ENCODE data around the gene SHTN1.

SHTN1 gene

GRCh38 chr10:116984202-116984990 lies 20.6 kb downstream of the SHTN1 start:
- no peak for DNase-seq (ENCODE audit: low spot score)

GRCh38 chr10:116980041-116980440 lies 24.9 kb downstream of the SHTN1 start:
- no peak for DNase-seq (ENCODE audit: low spot score)

GRCh38 chr10:116978901-116979300 lies 26.1 kb downstream of the SHTN1 start:
- DNase-seq (ENCODE audit: low spot score): no peak

GRCh38 chr10:116974456-116975005 lies 30.5 kb downstream of the SHTN1 start:
- no peak for DNase-seq (ENCODE audit: low spot score)

DNA sequence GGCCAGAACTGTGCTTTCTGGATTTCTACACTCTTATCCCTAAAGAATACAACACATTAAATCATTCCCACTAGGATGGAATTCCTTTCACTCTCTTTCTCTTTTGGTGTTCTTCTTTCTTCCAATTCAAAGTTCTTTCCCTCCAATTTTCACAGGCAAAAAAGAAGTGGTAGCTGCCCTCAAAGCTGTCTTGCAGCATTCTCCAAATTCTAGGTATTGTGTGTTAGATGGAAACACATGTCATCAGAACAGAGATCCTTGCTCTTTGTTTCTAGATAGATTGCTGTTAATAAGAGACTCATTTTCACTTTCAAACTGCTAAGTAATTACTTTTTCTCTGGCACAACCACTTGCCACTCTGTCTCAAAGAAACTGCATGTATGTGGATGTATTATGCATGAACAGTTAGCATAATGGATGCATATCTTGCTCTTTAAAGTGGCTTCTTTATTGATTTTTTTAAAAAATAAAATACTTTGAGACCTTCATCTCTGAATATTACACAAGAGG lies 31.0 kb downstream of the SHTN1 start:
- DNase-seq (ENCODE audit: low spot score): no peak

DNA sequence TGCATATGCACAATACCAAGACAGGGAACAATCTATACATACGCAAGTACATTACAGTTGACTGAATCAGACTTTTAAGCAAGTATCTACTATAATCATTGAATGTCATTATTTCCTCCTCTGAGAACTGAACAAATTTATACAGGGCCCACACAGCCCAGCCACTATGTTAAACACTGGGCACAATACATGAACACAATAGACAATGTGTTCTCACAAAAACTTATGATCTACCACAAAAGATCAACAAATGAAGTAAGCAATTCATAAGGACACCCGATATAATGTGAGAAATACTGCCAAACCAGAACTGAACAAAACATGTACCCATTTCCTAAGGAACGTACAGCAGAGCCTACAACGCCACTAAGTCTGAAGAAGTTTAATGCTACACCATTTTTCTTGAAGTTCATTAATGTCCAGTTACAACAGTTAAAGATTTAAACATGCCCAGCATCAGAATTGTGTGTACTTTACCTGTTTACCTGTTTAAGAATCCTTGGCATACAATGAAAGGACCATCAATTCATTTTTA lies 31.5 kb downstream of the SHTN1 start:
- DNase-seq (ENCODE audit: low spot score): no peak

- DNase-seq (ENCODE audit: low spot score): no peak
Measured at GRCh38 chr10:116972131-116972530, 32.9 kb downstream of the SHTN1 start.

- DNase-seq (ENCODE audit: low spot score): no peak
Measured at GRCh38 chr10:116970050-116970449, 34.9 kb downstream of the SHTN1 start.

DNA sequence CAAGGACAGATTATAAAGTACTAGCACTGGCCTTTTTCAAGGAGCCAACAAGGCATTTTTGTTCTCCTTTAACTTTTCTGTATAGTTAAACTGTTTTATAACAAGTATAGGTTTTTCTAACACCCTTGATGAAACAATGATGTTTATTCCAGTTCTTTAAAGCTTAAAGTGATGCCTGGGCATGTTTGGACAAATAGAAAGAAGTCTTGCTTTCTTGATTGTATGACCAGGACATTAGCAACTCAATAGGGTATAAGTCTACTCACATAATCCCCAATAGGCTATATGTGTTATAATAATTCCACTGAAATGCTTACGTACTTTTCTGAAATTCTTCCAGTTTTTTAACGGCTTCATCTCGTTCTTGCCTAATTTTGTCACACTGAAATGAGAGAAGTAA lies 36.7 kb downstream of the SHTN1 start:
- DNase-seq (ENCODE audit: low spot score): no peak

DNA sequence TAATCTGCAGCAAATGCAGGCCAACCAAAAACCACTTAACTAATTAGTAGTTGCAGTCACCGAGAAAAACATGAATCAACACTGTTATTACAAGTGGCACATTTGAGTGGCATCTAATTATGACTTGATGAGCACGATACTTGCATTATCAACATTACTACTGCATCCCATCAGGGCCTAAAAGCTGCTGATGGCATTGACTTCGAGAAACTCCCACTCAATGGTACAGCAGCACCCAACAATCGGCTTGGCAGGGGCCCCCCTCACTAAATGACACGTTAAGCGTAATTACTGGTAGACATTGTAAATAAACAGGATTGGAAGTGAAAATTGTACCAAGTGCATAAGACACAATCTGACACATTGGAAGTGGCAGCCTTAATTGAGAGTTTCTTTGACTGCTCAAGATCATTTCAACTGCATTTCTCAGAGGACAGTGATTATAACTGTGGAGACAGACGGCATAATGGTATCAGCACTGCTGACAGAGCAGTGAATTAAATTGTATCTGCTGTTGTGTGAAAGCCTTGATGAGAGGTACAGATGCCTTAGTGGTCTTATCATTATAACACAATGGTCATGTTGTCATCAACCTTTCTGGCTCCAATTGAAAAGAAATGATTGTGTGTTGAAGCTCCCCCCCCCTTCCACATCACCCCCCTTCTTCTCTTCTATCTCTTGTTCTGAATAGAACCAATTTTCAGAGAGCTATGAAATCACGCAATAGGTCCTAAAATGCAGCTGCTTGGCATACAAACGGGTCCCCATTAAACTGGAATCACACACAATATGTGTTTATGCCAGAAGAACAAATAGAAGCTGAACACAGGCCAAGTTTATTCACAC lies 43.4 kb downstream of the SHTN1 start:
- no peak for DNase-seq (ENCODE audit: low spot score)

GRCh38 chr10:116960066-116960776 lies 44.8 kb downstream of the SHTN1 start:
- DNase-seq (ENCODE audit: low spot score): no peak

GRCh38 chr10:116952729-116953128 lies 52.3 kb downstream of the SHTN1 start:
- no peak for DNase-seq (ENCODE audit: low spot score)

GRCh38 chr10:116948530-116948870 lies 56.5 kb downstream of the SHTN1 start:
- DNase-seq (ENCODE audit: low spot score): no peak

DNA sequence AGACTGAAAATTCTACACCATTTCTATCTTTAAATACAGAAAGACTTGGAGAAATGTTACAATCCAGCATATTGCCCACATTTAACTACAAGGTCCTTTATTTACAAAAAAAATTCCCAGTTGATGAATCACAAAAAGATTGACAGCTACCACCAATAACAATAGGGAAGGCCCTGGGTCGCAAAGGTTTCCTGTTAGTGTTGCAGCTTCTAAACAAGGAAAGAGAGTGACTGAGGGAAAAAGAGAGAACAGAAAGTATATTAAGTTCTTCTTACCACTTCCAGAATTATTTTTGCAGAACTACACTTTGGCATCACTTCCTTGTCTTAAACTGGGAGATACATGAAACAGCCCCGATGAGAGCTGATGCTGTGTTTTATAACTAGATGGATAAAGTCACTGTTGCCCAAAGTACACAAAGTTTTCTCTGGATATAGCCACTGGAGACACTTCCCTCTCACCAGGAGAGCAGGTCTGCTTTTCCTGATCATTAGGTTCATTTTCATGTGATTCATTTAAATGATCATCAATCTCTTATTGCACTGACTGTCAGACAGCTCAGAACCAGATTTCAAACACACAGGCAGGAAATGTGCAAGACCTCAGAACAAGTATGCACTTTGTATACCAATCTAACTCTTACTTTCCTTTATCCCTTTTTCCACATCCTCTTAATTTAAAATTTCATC lies 57.0 kb downstream of the SHTN1 start:
- no peak for DNase-seq (ENCODE audit: low spot score)

- no peak for DNase-seq (ENCODE audit: low spot score)
Measured at GRCh38 chr10:116944911-116945310, 60.1 kb downstream of the SHTN1 start.

DNA sequence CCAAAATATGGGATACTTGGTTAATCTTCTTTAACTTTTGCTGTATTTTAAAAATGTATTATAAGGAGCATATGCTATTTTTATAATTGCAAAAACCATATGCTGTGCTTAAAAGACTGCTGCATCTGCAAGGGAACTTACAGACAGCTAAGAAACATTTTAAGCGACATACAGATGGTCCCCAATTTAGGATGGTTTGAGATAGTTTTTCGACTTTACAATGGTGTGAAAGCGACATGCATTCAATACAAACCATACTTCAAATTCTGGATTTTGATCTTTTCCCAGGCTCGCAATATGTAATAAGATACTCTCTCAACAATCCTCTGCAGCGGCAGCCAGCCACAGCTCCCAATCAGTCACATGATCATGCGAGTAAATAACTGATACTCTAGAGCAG lies 73.2 kb downstream of the SHTN1 start:
- no peak for DNase-seq (ENCODE audit: low spot score)

DNA sequence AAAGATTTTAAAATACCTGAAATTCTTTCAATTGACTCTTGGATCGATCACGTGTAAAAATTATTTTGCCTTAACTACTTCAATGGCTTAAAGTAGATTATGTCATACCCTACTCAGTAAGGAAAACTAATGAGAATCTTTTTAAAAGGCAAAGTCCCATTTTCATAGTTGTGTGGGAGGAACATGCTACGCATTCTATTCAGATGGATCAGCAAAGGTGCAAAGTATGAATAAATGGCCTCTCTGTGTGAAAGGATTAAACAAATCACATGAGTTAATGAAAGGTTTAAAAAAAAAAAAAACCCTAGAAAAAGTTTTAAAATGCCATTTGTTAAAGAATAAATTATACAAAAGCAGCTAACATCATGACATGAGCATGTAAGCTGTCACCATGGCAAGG lies 78.6 kb downstream of the SHTN1 start:
- no peak for DNase-seq (ENCODE audit: low spot score)

GRCh38 chr10:116925056-116925455 lies 79.9 kb downstream of the SHTN1 start:
- DNase-seq (ENCODE audit: low spot score): no peak

- DNase-seq (ENCODE audit: low spot score): no peak
Measured at GRCh38 chr10:116919706-116920105, 85.3 kb downstream of the SHTN1 start.

GRCh38 chr10:116919164-116919563 lies 85.8 kb downstream of the SHTN1 start:
- DNase-seq (ENCODE audit: low spot score): no peak

- DNase-seq (ENCODE audit: low spot score): no peak
Measured at GRCh38 chr10:116918583-116918982, 86.4 kb downstream of the SHTN1 start.

Data from hematopoietic multipotent progenitor cell treated with erythropoietin and hydrocortisone succinate and interleukin-3 and kit ligand, for 17 days (in vitro differentiated cells).